Stomach smooth muscle (tissue), 2 donors: Measurements from ENCODE around the gene TMPRSS11E.

ENCODE experiments used
- H3K27ac ChIP-seq: one replicate; pipeline ENCODE4 v1.7.0; 2013; ENCODE audit warnings: mild to moderate bottlenecking, low read length, inconsistent platforms
- H3K27me3 ChIP-seq, 2 donors: one replicate each; pipeline ENCODE4 v1.7.0; 2013; ENCODE audit warnings: low read length in 2 of 2; ENCODE audit not compliant: insufficient read depth in 2 of 2, control insufficient read depth in 1 of 2
- H3K36me3 ChIP-seq, 2 donors: one replicate each; pipeline ENCODE4 v1.7.0; 2013; ENCODE audit warnings: low read length in 2 of 2; ENCODE audit not compliant: control insufficient read depth in 2 of 2, insufficient read depth in 2 of 2
- H3K4me1 ChIP-seq: one replicate; pipeline ENCODE4 v1.7.0; 2013; ENCODE audit warnings: low read length; ENCODE audit not compliant: control insufficient read depth, insufficient read depth
- H3K4me3 ChIP-seq, 2 donors: one replicate each; pipeline ENCODE4 v1.7.0; 2013; ENCODE audit warnings: low read length in 2 of 2
- H3K9ac ChIP-seq, 2 donors: one replicate each; pipeline ENCODE4 v1.7.0; 2013; ENCODE audit warnings: low read length in 2 of 2, mild to moderate bottlenecking in 1 of 2
- H3K9me3 ChIP-seq, 2 donors: one replicate each; pipeline ENCODE4 v1.7.0; 2013; ENCODE audit warnings: low read length in 2 of 2; ENCODE audit not compliant: control insufficient read depth in 2 of 2
- donor health status: healthy.
- donor health status: Pancreatic carcinoma.

TMPRSS11E gene

DNA sequence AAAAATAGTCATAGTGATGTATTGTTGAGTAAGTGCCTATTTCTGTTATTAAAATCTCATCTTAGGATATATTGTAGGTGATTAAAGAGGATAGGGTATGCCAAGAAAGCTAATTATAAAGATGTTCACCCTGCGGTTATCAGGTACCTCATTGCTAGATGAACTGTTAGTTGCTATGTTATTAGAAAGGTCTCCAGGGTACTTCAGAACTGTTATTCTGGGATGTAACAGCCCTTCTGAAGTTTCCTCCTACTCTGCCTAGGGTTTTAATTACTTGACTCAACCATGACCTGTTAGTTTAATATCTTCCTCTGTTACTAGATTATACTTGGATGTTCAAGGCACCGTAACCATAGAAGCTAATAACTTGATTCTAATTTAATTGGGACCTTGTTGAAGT is 15.4 kb downstream of the TMPRSS11E start:
- H3K4me3 ChIP-seq = no peak overlapping the region
- H3K9ac ChIP-seq = no peak overlapping the region
- no peak overlapping the region for H3K27ac ChIP-seq
- no peaks in the 10 kb centered on the region for H3K36me3 ChIP-seq
- no peaks in the 10 kb centered on the region for H3K9me3 ChIP-seq
- no peaks in the 10 kb centered on the region for H3K27me3 ChIP-seq
- H3K4me1 ChIP-seq = no peaks in the 10 kb centered on the region

- Histone ChIP-seq H3K36me3 (no peaks in the 10 kb centered on the region), H3K27me3 (no peaks in the 10 kb centered on the region), H3K27ac (no peak overlapping the region), H3K9ac (no peak overlapping the region), H3K4me3 (no peak overlapping the region), H3K9me3 (no peaks in the 10 kb centered on the region), H3K4me1 (no peaks in the 10 kb centered on the region)
Measured at GRCh38 chr4:68463796-68464195, 16.5 kb downstream of the TMPRSS11E start.

DNA sequence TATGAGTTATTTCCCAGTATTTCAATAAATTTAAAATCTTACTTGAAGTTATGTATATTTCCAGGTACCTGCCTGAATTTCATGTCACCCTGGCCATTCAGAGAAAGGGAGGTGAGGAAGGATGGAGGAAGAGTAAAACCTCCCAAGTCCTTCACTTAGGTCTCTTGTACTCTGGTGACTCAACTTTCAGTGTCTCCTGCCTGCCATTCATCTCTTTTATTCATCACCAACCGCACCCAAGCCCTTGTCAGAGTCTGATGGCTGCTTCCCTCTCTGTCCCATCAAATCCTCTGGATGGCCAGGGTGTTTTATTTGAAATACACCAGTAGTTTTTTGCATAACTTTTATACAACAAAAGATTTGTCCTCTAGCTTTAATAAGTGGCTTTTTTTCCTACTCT is 17.8 kb downstream of the TMPRSS11E start:
- no peaks in the 10 kb centered on the region for H3K4me1 ChIP-seq
- H3K9me3 ChIP-seq = no peaks in the 10 kb centered on the region
- H3K27me3 ChIP-seq = no peaks in the 10 kb centered on the region
- H3K9ac ChIP-seq = no peak overlapping the region
- no peak overlapping the region for H3K4me3 ChIP-seq
- no peaks in the 10 kb centered on the region for H3K36me3 ChIP-seq
- H3K27ac ChIP-seq = no peak overlapping the region

DNA sequence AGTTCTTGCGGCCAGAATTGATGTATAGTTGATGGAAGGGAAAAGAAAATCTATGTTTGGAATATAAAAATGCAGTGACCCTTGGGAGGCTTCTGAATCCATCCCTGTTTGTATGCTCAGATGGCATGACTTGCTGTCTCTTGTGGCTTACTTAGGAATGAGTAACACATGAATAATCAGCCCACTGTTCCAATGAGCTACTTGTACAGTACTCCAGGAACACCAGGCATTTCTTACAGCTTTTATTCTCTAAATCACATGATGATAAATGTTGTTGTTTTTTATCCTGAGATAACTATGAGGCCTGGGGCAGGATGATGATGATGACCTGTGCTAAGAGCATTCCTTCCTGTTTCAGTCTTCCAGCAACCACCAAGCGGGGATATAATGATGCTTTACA is 18.9 kb downstream of the TMPRSS11E start:
- H3K9me3 ChIP-seq = no peaks in the 10 kb centered on the region

GRCh38 chr4:68466751-68467150 is 19.5 kb downstream of the TMPRSS11E start:
- no peaks in the 10 kb centered on the region for H3K9me3 ChIP-seq

More for the DNA sequence above, 18.9 kb downstream of the TMPRSS11E start:
- H3K9ac ChIP-seq = no peak overlapping the region
- H3K27me3 ChIP-seq = no peaks in the 10 kb centered on the region
- H3K4me1 ChIP-seq = no peaks in the 10 kb centered on the region
- no peaks in the 10 kb centered on the region for H3K36me3 ChIP-seq
- H3K4me3 ChIP-seq = no peak overlapping the region
- H3K27ac ChIP-seq = no peak overlapping the region

DNA sequence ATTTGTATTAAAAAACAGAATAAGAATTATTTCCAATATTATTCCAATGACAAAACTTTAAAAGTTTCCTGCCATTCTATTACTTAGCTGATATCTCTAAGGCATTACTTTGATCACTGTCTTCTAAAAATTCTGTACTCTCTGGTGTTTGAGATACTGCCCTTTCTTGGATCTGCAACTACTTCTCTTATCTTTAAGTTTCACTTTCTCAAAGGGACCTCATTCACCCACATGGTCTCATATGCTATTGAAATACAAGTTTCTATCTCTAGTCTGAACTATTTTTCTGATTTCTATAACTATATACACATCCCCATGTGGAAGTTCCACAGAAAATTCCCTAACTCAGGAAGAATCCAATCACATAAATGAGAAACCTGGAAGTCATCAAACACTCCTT is 22.2 kb downstream of the TMPRSS11E start:
- Histone ChIP-seq H3K27ac (no peak overlapping the region), H3K4me3 (no peak overlapping the region), H3K9ac (no peak overlapping the region), H3K9me3 (no peaks in the 10 kb centered on the region), H3K36me3 (no peaks in the 10 kb centered on the region), H3K4me1 (no peaks in the 10 kb centered on the region), H3K27me3 (no peaks in the 10 kb centered on the region)

More at GRCh38 chr4:68466751-68467150, 19.5 kb downstream of the TMPRSS11E start:
- H3K9ac ChIP-seq = no peak overlapping the region
- no peak overlapping the region for H3K27ac ChIP-seq
- H3K4me3 ChIP-seq = no peak overlapping the region
- no peaks in the 10 kb centered on the region for H3K27me3 ChIP-seq
- H3K36me3 ChIP-seq = no peaks in the 10 kb centered on the region
- H3K4me1 ChIP-seq = no peaks in the 10 kb centered on the region

GRCh38 chr4:68476191-68476590 is 28.9 kb downstream of the TMPRSS11E start:
- Histone ChIP-seq H3K27me3 (no peaks in the 10 kb centered on the region), H3K4me3 (no peak overlapping the region), H3K9me3 (no peaks in the 10 kb centered on the region), H3K27ac (no peak overlapping the region), H3K9ac (no peak overlapping the region), H3K36me3 (no peaks in the 10 kb centered on the region), H3K4me1 (no peaks in the 10 kb centered on the region)

GRCh38 chr4:68489338-68489737 is 42.1 kb downstream of the TMPRSS11E start:
- peaks cover 0 to 2% of the 10 kb centered on the region in 2 donors for H3K27me3 ChIP-seq
- H3K4me3 ChIP-seq = no peak overlapping the region
- H3K4me1 ChIP-seq = no peaks in the 10 kb centered on the region
- H3K9me3 ChIP-seq = no peaks in the 10 kb centered on the region
- H3K27ac ChIP-seq = no peak overlapping the region
- H3K36me3 ChIP-seq = no peaks in the 10 kb centered on the region
- no peak overlapping the region for H3K9ac ChIP-seq

- no peaks in the 10 kb centered on the region for H3K36me3 ChIP-seq
- no peaks in the 10 kb centered on the region for H3K4me1 ChIP-seq
- no peak overlapping the region for H3K27ac ChIP-seq
- no peaks in the 10 kb centered on the region for H3K9me3 ChIP-seq
- peaks cover 0 to 2% of the 10 kb centered on the region in 2 donors for H3K27me3 ChIP-seq
- H3K9ac ChIP-seq = no peak overlapping the region
- no peak overlapping the region for H3K4me3 ChIP-seq
Measured at GRCh38 chr4:68490826-68491457, 43.7 kb downstream of the TMPRSS11E start.

GRCh38 chr4:68494688-68495087 is 47.4 kb downstream of the TMPRSS11E start:
- H3K9ac ChIP-seq = no peak overlapping the region
- peaks cover 0 to 2% of the 10 kb centered on the region in 2 donors for H3K27me3 ChIP-seq
- H3K4me3 ChIP-seq = no peak overlapping the region
- H3K36me3 ChIP-seq = no peaks in the 10 kb centered on the region
- H3K4me1 ChIP-seq = no peaks in the 10 kb centered on the region
- no peaks in the 10 kb centered on the region for H3K9me3 ChIP-seq
- H3K27ac ChIP-seq = no peak overlapping the region

DNA sequence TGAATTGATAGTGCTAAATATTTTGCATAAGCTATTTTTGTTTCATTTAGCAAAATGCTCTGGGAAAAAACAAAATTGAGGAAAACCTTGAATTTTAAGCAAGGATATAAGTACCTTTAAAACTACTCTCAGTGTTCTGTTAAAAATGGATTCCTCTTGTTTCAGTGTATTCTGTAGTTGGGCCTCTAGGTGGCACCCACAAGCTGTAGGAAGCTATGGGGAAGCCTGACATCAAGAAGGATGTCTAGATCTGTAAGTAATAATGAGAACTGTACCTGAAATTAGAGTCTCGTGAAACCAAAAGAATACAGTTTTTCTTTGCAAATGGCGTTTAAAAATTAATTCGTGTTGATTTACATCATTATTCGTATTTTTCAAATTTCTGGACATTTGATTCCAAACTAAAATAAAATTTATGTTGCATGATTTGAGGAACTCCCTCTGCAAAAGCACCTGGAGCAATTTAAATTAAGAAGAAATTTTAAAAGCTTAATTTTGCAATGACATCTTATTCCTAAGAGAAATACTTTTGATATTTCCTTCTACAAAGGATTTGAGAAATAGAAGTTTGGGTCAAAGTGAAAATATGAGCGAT is 51.2 kb downstream of the TMPRSS11E start:
- no peaks in the 10 kb centered on the region for H3K27me3 ChIP-seq
- no peak overlapping the region for H3K4me3 ChIP-seq
- H3K9me3 ChIP-seq = no peaks in the 10 kb centered on the region
- no peaks in the 10 kb centered on the region for H3K4me1 ChIP-seq
- H3K27ac ChIP-seq = no peak overlapping the region
- no peaks in the 10 kb centered on the region for H3K36me3 ChIP-seq
- H3K9ac ChIP-seq = no peak overlapping the region
